ENCODE data around the gene ITGB1BP1.

- no peak for TF ChIP-seq TAF1 (IDR thresholded peaks at IDR 0.05; ENCODE audit: borderline replicate concordance, insufficient read depth, low read length)
- TF ChIP-seq REST (IDR thresholded peaks at IDR 0.05; ENCODE audit: insufficient read depth in 1 of 2, low read depth in 2 of 2, low read length in 2 of 2), result no peak
Observed at GRCh38 chr2:9434489-9434888, 11.2 kb upstream of the ITGB1BP1 start.

Data from PFSK-1 (cell line).